ENCODE results near the gene RAB11B.

GRCh38 chr19:8342316-8342683 lies 47.9 kb upstream of the RAB11B start:
- no peak for TF ChIP-seq EZH2 (IDR thresholded peaks at IDR 0.05; ENCODE audit: low read length, missing control alignments)
- no peak for TF ChIP-seq CTCF (conservative IDR thresholded peaks at IDR 0.05 in 1 of 2, IDR thresholded peaks at IDR 0.05 in 1 of 2; ENCODE audit: low read depth in 1 of 2, low read length in 2 of 2)

All from fibroblast of lung (primary cell).